Activated T-helper 9 cell treated with anti-CD3 and anti-CD28 coated beads, Interleukin-2, amount 50 U/mL, for 16 hours (primary cell): ENCODE data around the gene CHPF.

Experiments used
- DNase-seq: peaks from one replicate; pipeline ENCODE4 v3.0.0-alpha.2; 2020; ENCODE audit warnings: low read depth

CHPF gene

DNA sequence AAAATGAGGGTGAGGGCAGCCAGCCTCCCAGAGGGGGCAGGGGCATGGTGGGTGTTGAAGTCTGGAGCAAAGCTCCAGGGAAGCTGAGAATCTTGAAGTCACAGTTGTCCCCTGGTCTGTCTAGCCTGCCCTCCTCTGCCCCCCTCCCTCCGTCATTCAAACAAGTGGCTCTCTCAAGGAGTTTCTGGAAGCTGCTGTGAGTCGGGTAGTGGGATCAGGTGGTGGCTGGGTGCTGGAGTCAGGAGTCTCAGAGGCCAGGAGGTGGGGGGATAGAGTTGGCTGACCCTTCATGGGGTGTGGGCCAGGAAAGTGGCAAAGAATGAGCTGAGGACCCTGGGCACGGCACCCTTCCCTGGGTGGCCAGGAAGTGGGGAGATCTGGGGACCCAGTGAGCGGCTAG lies 29.8 kb downstream of the CHPF start:
- DNase-seq, result no peak

DNA sequence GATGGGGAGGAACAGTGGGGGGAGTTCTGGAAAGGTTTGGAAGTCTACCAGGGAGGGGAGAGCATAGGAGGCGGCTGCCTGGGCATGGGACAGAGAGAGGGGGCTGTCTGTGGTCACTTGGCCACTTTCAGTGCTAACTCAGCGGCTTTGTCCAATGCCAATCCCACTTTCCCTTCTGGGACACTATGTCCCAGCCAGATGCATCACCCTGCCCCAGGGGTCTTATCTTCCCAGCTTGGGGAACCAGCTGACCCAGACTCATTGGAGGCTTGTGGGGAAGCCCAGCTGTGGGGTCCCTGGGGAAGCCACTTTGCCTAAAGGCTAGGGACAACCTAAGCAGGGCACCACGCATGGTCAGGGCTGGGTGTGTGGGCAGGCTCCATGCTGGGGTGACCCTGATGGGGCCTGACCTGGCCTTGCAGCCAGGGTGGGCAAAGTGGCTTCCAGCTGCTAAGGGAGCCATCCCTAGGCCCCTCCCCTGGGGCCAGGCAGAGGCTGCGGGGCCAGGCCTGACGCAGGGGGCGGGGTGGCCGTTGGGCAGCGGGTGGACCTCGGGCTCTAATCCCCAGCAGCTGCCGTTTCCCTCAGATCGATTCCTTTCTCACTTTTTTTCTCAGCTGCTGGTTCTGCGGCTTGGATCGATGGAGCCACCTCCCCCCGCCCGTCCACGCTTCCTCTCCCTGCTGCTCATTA lies 30.9 kb downstream of the CHPF start:
- no peak for DNase-seq

DNA sequence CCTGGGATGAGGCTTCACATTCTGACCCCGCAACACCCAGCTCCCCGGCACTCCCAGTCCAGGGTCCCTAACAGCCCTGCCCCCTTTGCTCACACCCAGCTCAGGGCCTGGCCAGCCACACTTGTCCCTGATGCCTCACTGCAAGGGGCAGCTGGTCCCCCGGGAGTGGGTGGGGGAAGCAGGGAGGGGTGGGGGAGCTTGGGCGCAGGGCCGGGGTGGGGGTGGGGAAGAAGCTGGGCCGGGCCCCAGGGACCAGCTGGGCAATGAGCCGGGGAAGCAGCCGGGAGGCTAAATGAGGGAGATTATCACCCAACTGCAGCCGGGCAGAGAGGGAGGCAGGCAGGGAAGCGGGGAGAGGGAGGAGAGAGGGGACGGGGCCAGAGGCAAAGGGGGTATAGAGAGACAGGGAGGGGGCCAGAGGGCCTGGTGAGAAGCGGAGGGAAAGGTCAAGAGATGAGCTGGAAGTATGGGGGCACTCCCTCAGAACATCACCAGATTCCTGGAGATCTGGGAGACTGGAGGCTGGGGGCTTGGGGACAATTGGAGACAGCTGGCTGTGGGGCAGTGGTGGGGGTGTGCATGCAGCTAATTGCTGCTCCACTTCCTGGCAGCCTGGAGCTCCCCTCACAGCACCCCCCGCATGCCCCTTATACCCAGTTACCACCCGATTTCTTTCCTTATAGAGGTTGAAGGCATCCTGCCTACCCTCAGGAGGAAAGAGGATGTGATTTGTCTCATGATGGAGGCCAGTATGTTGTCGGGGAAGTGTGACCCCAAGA lies 31.9 kb downstream of the CHPF start:
- DNase-seq, result no peak

DNA sequence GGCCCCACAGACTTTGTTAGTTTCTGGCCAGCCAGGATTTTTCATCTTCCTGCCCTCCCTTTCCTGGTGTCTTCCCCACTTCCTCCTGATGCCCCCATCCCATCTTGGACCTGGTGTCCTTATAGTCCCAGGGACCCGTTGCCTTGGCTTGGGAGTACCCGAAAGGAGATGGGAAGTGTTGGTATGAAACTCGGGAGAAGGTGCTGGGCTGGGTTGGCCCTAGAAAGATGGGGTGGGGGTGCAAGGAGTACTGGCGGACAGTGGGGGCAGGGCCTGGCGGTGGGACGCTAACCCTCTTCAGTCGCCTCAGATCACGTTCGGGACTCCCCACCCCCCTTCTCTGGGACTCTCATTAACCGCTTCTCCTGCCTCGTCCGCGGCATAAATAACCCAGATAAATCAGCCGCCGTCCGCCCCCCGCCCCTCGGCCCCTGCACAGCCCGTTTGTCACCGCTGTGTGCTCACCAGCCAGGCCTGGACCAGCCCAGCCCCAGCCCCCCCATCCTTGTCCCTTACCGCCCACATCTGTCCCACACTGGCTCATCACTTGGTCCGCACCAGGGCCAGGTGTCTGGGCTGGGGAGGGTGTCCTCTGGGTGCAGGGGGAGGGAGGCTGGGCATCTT lies 33.0 kb downstream of the CHPF start:
- DNase-seq, result no peak

DNA sequence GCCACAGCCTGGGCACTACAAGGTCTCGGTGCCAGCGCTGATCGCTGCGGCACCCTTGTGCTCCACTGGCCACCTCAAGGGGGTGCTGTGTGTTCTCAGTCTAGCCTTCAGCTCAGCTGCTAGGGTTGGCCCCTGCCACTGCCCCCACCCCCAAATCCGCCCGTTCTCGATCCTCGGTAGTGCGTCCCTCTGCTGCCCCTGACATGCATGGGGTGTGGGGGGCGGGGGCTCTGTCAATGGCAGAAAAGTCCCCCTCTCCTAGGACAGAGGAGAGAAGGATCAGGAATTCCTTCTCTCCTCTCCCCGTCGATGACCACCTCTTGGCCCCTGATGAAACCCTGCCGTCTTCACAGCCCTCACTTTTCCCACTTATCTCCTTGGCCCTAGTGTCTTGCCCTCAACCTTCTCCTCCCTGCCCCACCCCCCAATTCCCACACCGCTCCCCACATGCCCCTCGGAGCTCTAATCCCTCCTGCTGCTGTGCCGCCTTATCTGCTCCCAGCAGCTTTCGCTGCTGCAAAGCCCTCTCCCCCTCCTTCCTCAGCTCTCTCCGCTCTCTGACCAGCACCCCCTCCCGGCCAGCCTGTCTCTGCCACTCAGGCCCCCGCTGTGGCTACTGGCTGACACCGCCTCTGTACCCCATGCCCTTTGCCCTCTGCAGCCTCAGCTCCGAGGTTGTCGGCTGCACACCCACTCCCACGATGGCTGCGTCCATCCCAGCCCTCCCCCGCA lies 33.7 kb downstream of the CHPF start:
- peak; percentile 20 for DNase-seq

DNA sequence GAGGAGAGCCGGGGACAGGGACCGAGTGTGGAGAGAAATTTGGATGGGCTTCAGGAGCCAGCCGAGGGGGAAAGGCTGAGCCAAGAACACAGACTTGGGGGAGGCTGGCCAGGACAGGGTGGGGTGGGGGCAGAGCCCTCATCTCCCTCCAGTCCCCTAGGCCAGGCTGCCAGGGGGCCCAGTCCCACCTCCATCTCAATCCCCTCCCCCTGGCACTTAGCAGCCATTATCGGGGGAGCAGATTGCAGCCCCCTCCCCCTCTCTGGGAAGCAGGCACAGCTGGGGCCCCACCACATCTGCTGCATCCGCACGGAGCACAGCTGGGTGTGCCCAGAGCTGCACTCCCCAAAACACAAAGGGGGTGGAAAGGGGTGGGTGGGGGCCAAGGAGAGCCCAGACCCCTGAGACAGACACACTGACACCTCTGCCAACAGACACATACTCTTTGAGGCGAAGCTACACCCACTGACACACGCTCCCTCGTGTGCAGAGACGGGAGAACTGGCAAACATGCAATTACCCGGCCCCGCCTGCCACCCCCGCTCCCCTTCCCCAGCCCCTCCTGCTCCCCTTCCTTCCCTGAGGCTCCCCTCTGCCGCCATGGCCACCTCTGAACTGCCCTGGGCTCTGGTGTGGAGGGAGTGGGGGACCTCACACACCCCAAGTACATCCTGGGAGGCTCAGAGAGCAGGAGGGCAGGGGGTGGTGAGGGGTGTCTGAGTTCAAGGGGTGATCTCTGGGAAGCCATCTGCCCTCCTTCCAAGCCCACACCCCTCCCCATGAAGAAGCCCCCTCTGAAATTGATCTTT lies 34.4 kb downstream of the CHPF start:
- no peak for DNase-seq

DNA sequence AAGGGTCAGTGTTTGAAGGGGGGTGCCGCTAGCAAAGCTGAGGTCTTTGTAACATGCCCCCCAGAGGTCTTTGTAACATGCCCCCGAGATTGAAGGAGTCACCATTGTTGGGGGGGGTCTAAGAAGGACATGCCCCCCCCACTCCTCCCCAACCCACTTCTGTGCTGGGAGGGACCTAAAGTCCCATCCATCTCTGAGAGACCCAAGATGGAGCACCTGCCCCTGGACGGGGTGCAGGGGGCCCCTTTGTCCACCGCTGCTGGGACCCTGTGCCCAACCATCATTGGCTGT lies 35.2 kb downstream of the CHPF start:
- DNase-seq, result no peak

DNA sequence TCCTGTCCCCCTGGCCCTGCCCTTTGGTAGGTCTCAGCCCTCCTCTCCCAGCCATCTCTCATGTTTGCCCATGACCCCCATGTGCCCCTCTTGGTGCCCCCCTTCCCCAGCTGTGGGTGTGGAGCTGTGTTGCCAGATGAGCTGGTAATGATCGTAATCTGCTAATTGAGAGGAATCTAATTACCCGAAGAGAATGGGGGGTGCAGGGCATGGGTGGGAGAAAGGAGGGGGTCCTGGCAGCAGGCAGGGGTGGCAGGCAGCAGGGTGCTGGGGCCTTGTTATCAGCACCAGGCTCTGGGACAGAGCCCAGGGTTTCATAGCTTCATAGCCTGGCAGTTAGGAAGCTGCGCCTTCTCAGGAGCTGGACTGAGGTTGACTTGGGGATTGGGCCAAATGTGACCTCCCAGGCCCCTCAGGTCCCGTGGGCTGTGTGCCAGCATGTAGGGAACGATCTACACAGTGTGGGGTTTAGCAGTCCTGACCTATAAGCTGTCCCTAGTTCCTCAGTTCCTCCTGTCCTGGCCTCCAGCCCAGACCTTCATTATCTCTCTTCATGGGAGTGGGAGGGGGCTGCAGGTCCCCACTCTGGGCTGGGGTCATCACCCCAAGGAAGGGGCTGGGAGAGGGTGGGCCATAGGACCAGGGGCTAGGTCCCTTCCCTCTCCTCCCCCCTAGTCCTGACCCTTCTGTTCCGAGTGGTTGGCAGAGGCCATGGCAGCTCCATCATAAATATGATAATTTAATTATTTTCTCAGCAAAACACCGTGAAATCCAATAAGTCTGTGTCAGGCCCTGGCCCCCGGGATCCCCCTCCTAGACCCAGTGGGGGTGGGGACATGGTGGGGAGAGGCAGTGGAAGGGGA lies 35.8 kb downstream of the CHPF start:
- DNase-seq, result no peak

DNA sequence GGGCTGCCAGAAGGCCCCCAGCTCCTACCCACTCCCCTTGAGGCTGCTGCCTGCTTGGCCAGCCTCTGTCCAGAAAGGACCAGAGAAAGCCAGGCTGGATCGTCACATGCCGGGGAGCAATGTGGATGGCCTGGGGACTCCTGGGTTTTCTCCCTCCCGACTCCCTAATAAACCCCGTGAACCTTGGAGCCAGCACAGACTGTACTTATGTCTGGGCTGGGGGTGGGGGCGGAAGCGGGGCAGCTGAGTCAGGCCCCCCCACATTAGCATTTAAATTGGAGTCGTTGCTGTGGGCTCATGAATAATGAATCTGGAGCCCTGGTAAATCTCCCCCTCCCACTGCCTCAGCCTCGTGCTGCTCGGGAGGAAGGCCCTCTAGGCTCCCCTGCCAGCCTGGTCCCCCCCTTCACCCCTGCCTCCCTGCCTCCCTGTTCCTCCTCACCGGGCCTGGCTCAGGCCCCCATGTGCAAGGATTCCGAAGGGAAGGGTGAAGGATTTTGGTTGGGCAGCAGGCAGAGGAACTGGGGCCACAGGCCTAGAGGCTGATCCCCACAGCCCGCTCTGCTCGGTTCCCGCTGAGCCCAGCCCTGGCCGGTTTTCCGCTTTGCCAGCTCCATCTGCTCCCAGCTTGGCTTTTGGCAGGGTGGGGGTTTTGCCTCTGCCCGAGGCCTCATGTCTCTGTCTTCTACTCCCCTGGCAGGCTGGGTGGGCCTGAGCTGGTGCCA lies 36.6 kb downstream of the CHPF start:
- no peak for DNase-seq

DNA sequence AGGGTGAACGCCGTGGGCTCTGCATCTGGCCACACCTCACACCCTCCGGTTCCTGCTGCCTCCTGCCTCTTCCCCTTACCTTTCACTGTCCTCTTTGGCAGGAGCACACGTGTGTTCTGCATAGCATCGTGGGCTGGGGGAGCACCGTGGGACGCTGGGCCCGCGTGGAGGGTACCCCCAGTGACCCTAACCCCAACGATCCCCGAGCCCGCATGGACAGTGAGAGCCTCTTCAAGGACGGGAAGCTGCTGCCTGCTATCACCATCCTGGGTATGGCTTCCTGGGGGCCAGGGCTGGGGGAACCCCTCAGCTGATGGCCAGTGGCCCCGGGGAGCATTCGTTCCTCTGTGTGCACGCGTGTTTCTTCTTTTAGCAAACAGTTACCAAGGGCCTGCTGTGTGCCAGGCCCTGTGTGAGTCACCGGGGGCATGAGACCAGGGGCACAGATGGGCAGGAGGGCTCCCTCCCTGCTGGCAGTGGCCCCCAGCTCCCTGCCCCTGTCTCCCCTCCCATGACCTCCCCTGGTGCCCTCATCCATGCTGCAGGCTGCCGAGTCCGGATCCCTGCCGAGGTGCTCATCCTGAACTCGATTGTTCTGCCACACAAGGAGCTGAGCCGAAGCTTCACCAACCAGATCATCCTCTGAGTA lies 37.3 kb downstream of the CHPF start:
- no peak for DNase-seq

DNA sequence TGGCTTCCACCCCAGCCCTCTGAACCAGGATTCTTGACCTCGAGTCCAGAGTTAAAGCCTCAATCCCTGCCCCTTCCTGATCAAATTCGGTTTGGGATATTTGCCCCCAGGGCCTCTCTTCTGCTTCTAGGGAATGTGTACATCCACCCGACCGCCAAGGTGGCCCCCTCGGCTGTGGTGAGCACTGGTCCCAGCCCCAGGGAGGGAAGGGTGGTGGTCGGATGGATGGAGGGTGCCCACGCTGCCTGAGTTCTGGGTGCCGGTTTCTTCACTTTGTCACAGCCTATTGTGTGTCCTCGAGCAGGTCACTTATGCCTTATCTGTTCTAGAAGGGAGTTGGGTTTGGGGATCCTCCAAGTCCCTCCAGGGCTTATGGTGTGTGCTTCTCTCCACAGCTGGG lies 38.0 kb downstream of the CHPF start:
- DNase-seq, result no peak

DNA sequence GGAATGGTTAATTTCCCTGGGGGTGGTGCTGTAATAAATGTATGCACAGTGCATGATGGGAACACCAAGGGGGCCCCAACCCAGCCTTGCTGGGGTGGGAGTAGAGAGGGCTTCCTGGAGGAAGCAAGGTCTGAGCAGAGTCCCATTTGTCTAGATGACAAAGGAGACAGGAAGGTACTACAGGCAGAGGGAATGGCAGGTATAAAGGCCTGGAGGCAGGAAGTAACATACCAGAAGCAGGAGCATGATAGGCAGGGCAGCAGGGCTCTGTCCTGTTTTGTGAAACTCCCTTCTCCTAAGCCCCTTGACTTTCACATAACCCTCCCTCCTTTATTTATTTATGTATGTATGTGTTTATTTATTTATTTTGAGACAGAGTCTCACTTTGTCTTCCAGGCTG lies 41.0 kb downstream of the CHPF start:
- DNase-seq, result no peak

DNA sequence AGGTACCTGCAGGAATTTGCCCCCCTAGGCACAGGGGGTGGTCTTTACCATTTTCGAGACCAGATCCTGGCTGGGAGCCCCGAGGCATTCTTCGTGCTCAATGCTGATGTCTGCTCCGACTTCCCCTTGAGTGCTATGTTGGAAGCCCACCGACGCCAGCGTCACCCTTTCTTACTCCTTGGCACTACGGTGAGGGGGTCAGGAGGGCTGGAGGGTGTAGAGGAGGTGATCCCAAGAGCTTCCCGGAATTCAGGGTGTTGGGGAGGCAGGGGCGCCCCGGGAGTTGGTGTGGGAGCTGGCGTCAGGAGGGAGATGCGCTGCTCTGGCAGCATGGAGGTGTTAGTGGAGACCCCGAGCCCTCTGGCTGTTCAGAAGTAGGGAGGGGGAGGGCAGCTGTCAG lies 41.8 kb downstream of the CHPF start:
- no peak for DNase-seq

DNA sequence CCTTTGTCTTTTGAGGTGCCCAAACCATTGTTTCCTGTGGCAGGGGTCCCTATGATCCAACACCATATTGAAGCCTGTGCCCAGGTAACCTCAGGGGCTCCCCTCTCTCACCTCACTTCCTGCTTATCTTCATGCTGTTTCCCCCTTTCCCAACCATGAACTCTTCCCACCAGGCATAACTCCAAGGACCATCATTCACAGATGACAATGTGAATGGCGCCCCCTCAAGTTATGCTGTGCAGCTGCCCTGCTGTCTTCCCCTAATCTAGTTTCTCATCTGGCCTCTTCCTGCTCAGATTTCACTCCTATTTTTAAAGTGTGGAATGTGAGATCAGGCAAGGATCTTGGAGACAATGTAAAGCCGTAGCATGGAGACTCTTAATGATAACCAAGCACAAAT lies 43.5 kb downstream of the CHPF start:
- no peak for DNase-seq

DNA sequence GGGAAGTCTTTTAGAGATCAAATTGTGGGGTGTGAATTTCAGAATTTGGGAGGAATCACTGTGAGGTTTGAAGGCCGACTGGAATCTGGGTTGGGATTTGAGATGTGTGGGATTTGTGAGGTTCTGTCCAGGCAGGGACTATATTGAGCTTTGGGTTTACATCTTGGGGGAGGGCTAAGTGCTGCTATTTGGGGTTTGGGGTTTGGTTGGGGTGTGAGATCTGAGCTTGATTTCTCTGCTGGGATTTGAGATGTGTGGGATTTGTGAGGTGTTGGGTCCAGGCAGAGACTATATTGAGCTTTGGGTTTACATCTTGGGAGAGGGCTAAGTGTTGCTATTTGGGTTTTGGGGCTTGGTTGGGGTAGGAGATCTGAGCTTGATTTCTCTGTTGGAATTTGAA lies 44.1 kb downstream of the CHPF start:
- DNase-seq, result no peak

DNA sequence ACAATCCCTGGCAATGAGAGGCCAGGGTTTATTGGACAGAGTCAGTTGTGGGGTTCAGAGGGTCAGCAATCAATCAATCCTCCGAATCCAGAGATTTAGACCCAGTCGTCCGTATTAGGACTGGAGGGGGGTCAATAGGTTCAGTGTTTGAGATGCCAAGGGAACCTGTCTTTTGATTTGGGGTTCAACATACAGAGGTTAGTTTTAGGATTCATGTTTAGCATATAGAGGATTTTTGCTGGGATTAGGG lies 44.6 kb downstream of the CHPF start:
- no peak for DNase-seq

DNA sequence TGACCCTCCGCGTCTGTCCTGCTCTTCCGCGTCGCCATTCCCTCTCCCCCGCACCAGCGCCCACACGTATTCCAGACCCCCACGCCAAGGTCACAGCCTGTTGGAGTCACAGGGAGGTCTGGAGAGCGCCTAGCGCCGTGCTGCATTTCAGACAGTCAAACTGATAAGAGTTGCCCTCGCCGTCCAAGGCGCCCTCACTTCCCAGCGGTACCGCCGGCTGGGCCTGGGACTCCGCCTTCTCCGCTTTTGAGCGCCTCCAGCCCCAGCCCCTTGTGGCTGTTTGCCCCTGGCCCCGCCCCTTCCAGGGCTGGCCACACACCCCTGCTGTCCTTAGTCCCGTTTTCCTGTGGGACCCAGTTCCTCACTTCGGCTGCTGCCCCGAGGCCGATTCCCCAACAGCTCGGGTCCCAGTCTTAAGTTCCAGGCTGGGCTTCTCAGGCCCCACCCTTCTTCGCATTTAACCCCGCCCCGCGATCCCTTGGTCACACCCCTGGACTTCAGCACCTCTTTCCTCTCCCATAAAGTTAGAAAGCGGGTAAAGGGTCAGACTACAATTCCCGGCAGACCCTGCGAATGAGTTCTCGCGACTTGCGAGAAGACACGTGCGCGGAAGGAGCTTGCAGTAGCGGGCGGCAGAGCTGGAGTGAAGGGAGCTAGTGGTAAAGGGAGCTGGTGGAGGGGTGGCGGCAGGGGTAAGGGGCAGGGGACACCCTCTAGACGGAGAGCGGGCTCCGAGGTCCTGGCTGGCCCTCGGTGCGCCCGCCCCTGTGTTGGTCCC lies 45.1 kb downstream of the CHPF start, which contains the start of gene GMPPA:
Gene GMPPA, plus strand, starts transcription at position 612 of the 778 bp plus-strand sequence. CDS start 1,085 bp downstream, outside the sequence.
- DNase-seq, result peak; percentile 86

DNA sequence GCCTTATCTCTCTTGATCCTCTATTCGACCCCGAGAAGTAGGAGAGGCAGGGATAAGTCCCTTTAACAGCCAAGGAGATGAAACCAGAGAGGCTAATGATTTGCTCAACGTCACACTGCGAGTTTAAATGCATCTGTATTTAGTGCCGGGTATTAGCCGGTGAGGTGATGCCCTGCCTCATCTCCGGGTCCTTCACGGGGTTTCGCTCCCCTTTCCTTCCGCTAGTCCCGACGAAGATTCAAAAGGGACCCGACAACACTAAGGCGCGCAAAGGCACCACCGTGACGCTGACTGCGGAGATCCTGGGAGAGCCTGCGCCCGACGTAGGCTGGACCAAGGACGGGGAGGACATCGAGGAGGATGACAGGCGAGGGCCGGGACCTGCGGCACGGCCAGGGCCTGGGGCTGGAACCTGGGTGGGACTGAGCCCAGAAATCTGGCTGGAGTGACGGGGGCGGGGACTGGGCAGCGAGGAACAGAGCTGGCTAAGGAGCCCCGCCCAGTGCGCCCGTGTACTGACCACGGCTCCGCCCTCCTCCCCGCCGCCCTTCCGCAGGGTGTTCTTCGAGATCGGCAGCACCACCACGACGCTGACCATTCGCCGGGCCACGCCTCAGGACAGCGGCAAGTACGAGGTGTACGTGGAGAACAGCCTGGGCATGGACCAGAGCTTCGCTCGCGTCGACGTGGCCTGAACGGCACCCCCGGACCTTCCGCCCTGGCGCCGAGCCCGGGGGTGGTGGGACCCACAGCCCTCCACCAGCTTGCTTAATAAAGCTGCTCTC lies 45.9 kb downstream of the CHPF start:
- DNase-seq, result no peak
